ENCODE results near the gene MSI2. TPM values are rescaled to one million over a fixed set of nuclear protein-coding genes. Genes with fewer than 3 reads are reported as not detected.

MSI2 gene
- total and polyA plus RNA-seq, 2 donors (not counting 3 experiments of a cell fraction or from before 2014, with no cell fraction given) = 20.9 to 59.3 TPM

GRCh38 chr17:57363998-57364643, 107.8 kb downstream of the MSI2 start:
- no peak overlapping the region for H3K9ac ChIP-seq (replicated peaks; ENCODE audit: extremely low read depth, insufficient read depth, low read length)
- peak overlapping the region; percentile 28 for H3K27ac ChIP-seq (ENCODE audit: insufficient read depth, low read depth, low read length)
- no peak for DNase-seq (ENCODE audit: low read depth, low spot score)
- ChIA-PET POLR2A (no interaction called here), CTCF (interaction anchor here (1.0 to 1.2 kb wide), 5 partner anchors 10 to 152 kb away, joined by 3 to 5 read pairs (median 3); no protein-coding TSS in a partner anchor)
- no peaks in the 10 kb centered on the region for H3K27me3 ChIP-seq (ENCODE audit: control insufficient read depth in 2 of 2, insufficient read depth in 2 of 2, low read length in 2 of 2)
- peak overlapping the region; percentile 60 for H2AFZ ChIP-seq (ENCODE audit: low read depth, low read length)
- no peaks in the 10 kb centered on the region for H3K9me3 ChIP-seq (replicated peaks; ENCODE audit: control insufficient read depth, insufficient read depth, low read length)
- no peaks in the 10 kb centered on the region for H3K9me1 ChIP-seq (replicated peaks; ENCODE audit: control insufficient read depth, extremely low read depth, insufficient read depth, low read length)
- H3K4me3 ChIP-seq (replicated peaks in 1 of 3; ENCODE audit: insufficient read depth in 1 of 3, low read depth in 1 of 3, low read length in 3 of 3) = no peak overlapping the region
- H3K4me1 ChIP-seq (ENCODE audit: control insufficient read depth, extremely low read depth, insufficient read depth, low read length) = peaks cover 10% of the 10 kb centered on the region
- peak overlapping the region; percentile 7 for H3K4me2 ChIP-seq (ENCODE audit: insufficient read depth, low read length)
- dilution Hi-C loops (cut with MboI; ENCODE audit: extremely low pct_ligation_motif_present, low sequenced_read_pairs) (no loop called here), intact Hi-C loops (cut with micrococcal nuclease) (no loop called here)
- no peaks in the 10 kb centered on the region for H3K79me2 ChIP-seq (ENCODE audit: control insufficient read depth, insufficient read depth, low read length)
- TF ChIP-seq EZH2 (IDR thresholded peaks at IDR 0.05; ENCODE audit: borderline replicate concordance, low read depth, low read length, severe bottlenecking) = no peak
- TF ChIP-seq FOS (IDR thresholded peaks at IDR 0.05; ENCODE audit: borderline replicate concordance, insufficient read depth, low read length) = no peak
- TF ChIP-seq GATA2 (IDR thresholded peaks at IDR 0.05; ENCODE audit: insufficient read depth, insufficient read length, low read depth, low read length) = no peak
- TF ChIP-seq POLR2AphosphoS5 (IDR thresholded peaks at IDR 0.05; ENCODE audit: insufficient read depth, low read depth, low read length) = no peak
- TF ChIP-seq CTCF (IDR thresholded peaks at IDR 0.05; ENCODE audit: extremely low read depth in 1 of 2, insufficient read depth in 1 of 2, low read depth in 1 of 2, low read length in 2 of 2) = no peak
- TF ChIP-seq JUN (IDR thresholded peaks at IDR 0.05; ENCODE audit: borderline replicate concordance, insufficient read depth, insufficient read length, low read depth) = no peak
- TF ChIP-seq MAX (IDR thresholded peaks at IDR 0.05; ENCODE audit: insufficient read depth, insufficient read length) = no peak
- no peak for TF ChIP-seq POLR2A (IDR thresholded peaks at IDR 0.05; ENCODE audit: low read depth, low read length)
- no peak for TF ChIP-seq MYC (IDR thresholded peaks at IDR 0.05; ENCODE audit: low read depth, low read length)
- H4K20me1 ChIP-seq (replicated peaks; ENCODE audit: control insufficient read depth, extremely low read depth, insufficient read depth, low read length) = no peaks in the 10 kb centered on the region
- BruUV-seq (replicated peaks) = no TSS peak
- no peaks in the 10 kb centered on the region for H3K36me3 ChIP-seq (ENCODE audit: control insufficient read depth in 2 of 2, extremely low read depth in 1 of 2, insufficient read depth in 2 of 2, low read length in 2 of 2)
- peak; percentile 18 for FAIRE-seq

Data from endothelial cell of umbilical vein (primary cell).